ENCODE results near the gene JMJD6.
"Not testable (repeated sequence)": the region's sequence is repeated elsewhere in the genome, so short reads cannot be mapped to it uniquely, and the experiment has no call there.

JMJD6 gene

DNA sequence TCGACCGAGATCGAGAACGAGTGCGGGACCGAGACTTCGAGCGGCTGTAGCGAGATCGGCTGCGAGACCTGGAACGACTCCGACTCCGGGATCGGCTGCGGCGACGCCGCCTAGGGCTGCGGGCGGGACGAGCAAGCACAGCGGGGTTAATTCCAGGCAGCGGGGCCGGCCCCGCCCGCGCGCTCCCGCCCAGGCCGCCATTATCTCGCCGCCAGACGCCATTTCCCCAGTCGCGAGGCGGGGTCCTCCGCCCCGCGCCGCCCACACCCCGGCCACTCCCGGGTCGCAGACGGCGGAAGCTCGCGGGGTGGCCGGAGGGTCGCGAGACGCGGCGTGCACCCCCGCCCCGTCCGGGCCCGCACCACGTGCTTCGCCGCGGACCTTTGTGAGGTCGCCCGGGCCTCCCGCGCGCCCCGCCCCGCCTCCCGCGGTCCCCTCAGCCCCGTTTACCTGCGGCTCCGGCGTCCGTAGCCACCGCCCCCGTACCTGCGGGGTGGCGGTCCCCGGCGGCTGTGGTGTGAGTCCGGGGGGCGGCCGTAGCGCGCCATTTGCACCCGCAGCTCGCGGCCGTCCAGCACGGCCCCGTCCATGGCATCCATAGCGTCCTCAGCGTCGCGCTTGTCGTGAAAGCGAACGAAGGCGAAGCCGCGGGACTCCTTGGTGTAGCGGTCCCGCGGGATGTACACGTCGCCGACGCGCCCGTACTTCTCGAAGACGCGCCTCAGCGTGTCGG is 10.1 kb upstream of the JMJD6 start:
- peak; percentile 56 for DNase-seq (ENCODE audit: low read depth)

DNA sequence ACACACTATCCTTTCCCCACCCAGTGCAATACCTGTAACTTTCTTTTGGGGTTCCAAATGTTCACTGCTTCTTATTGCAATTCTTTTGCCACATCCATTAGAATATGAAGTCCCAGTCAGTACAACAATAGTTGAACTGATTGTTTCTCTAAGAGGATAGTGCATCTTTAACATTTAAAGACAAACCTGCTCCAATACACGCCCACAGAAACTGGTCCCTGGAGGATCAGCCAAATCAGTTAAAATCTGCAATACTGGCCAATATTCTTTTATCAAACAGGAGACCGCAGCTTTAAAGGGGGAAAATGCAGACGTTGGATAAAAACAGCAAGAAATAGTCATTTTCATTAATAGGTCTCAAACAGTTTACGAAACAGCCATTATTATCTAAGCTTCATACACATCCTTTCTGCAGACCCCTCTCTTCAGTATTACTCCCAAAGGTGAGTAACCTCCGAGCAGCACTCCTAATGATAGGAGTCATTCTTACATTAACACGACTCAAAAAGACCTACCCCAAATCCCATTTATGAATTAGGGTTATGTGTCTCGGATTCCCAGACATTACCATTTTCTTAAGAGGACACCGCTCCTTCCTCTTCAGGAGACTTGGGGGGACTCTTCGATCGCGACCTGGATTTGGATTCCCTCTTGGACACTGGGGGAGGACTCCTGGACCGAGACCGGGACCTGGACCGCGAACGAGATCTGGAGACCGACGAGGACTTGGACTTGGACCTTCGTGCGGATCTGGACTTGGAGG is 9.4 kb upstream of the JMJD6 start:
- no peak for DNase-seq (ENCODE audit: low read depth)

DNA sequence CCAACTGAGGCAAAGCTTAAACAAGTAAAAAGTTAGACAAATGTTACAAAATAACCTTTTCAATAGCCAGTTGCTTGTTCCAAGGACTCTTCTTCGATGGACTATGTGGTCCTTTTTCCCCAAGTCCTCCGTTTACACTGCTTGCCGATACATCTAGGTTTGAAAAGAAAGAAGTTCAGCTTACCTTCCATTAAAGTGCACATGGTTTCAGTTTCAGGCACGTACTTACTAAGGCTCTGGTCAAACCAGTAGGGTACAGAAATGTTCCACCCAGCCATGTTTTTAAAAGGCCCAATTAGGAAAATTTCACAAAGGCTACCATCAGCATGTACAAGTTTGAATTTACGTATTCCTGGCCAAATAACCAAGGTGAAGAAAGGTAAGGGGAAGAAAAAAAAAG is 8.6 kb upstream of the JMJD6 start:
- DNase-seq (ENCODE audit: low read depth), result no peak

DNA sequence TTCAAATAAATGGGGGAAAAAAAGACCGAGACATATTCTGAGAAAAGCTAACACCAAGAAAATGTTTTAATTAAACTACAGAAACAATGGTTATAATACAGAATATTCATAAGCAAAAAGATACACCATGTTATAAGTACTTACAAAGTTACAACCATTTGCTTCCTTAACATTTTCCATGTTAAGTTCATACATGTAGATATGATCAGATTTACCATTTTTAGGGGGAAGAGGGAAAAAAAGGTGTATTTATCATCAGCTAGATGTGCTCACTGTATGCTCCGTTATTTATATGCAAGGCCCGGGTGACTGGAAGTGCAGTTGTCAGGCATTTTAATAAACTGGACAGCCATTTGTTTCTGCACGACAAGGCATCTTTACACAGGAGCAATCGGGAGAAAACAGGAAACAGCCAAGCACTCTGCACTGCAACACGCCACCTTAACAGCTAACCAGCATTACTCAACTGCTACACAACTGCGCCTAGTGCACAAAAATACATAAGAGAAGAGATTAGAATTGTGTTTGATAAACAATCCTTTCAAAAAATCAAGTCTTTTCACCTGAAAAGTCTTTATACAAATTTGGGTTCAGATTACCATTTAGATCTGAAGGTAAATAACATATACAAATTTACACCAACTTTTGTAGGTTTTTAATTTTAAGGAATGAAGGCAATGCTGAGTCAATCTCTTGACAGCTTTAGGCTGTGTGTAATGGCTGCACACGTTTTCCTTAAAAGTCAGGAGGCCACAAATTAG is 7.9 kb upstream of the JMJD6 start:
- DNase-seq (ENCODE audit: low read depth), result no peak

DNA sequence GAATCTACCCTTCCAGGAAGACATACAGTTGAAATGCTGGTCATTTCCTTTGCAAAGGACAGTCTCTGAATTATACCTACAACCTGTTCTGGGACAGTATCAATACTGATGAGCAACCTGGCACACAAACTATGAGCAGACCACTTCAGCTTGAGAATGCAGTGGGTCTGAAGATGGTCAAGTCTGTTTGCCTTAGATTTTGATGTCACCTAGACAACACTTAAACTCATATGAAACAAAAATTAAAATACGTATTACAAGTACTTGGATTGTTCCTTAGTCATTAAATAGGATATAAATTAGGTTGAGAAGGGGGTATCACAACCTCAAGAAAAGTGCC is 7.2 kb upstream of the JMJD6 start:
- no peak for DNase-seq (ENCODE audit: low read depth)

DNA sequence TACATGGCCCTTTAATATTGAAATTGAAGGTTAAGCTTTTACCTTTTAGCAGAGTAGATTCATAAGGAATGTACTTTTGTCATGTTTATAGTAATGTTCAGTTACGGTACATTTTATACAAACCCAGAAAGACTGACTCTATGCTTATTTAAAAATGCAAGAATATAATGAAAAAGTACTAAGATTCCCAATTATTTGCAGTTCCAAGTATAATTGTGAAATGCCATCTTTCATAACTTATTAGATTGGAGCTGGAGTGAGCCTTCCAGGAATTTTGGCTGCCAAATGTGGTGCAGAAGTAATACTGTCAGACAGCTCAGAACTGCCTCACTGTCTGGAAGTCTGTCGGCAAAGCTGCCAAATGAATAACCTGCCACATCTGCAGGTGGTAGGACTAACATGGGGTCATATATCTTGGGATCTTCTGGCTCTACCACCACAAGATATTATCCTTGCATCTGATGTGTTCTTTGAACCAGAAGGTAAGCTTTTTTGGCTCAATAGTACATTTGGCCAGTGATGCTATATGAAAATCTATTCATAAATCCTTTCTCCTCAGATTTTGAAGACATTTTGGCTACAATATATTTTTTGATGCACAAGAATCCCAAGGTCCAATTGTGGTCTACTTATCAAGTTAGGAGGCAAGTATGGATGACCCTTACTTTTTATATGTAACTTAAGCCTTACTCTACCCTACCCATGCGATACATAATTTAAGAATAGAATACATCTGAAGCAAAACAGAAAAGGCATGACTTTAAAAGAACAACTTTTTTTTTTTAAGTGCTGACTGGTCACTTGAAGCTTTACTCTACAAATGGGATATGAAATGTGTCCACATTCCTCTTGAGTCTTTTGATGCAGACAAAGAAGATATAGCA is 6.6 kb upstream of the JMJD6 start:
- DNase-seq (ENCODE audit: low read depth), result no peak

DNA sequence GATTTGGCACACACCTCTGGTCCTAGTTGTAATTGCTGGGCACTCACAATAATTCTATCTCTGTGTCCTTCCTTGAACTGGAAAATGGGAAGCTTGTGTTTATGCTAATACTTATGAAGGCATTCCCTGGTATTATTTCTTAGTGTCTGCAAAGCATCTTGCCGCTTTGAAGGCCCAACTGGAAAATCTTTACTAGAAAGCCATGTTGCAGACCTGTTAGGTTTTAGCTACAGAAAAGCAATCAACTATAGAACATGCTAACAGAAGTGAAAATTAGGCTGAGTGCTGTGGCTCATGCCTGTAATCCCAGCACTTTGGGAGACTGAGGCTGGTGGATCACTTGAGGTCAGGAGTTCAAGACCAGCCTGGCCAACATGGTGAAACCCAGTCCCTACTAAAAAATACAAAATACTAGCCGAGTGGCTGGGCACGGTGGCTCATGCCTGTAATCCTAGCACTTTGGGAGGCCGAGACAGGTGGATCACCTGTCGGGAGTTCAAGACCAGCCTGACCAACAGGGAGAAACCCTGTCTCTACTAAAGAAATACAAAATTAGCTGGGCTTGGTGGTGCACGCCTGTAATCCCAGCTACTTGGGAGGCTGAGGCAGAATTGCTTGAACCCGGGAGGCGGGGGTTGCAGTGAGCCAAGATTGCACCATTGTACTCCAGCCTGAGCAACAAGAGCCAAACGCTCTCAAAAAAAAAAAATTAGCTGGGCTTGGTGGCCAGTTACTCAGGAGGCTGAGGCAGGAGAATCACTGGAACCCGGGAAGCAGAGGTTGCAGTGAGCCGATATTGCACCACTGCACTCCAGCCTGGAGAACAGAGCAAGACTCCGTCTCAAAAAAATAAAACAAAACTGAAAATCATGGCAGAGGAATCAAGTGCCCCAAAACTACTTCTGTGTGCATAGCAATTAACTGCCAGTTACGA is 5.7 kb upstream of the JMJD6 start:
- DNase-seq (ENCODE audit: low read depth), result not testable (repeated sequence)

DNA sequence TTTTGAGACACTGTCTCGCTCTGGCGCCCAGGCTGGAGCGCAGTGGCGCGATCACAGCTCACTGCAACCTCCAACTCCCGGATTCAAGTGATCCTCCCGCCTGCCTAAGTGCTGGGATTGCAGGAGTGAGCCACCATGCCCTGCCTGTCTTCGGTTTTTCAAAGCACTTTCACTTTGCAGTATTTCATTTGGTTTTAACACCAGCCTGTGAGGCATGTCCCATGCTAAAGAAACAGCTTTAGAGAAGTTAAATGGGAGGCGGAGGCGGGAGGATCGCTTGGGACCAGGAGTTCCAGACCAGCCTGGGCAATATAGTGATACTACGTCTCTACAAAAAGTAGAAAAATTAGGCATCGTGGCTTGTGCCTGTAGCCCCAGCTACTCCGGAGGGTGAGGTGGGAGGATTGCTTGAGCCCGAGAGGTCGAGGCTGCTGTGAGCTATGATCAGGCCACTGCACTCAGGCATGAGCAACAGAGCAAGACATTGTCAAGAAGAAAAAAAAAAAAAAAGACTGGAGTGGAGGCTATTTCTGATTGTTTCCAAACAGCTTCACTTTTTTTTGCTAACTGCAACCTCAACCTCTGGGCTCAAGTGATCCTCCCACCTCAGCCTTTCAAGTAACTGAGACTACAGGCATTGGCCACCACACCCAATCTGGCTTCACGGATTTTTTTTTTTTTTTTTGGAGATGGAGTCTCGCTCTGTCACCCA is 1.5 kb upstream of the JMJD6 start:
- no peak for DNase-seq (ENCODE audit: low read depth)

DNA sequence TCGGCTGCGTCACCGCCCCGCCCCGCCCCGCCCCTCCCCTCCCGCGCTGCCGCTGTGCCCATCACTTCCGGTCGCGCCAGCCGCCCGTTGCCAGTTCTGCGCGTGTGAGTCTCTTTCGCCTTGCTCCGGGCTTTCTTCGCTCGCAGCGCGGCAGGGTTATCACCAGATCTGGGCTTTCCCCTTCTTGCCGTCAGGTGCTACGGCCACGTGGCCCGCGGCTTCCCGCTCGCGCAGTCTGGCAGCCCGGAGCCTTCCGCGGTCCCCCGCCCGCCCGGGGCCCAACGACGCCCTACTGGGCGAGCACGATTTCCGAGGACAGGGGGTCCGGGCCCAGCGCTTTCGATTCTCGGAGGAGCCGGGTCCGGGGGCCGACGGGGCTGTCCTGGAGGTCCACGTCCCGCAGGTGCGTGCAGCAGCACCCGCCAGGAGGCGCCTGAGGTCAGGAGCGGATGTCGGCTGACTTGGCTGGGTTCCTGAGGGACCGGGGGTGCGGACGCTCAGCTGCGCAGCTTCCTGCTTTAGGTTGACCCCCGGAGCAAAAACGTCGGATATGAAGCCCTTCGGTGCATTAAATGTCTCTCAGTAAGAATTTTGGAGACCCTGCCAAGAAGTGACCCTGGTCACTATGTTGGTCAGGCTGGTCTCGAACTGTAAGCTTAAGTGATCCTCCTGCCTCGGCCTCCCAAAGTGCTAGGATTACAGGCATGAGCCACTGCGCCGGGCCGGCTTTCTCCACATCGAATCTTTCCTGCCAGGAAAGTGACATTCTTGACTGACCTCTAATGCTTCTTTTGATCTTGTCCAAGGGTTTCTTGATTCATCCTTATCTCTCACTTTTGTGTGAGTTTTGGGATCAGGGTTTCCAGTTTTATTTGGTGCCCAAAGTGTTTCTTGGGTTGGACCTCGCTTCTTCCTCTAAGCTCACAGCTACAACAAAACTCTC is 641 bp upstream of the JMJD6 start, which contains the start of gene METTL23:
Gene METTL23, plus strand, starts transcription at position 64 of the 943 bp plus-strand sequence. CDS start 2,872 bp downstream, outside the sequence.
- peak; percentile 74 for DNase-seq (ENCODE audit: low read depth)

DNA sequence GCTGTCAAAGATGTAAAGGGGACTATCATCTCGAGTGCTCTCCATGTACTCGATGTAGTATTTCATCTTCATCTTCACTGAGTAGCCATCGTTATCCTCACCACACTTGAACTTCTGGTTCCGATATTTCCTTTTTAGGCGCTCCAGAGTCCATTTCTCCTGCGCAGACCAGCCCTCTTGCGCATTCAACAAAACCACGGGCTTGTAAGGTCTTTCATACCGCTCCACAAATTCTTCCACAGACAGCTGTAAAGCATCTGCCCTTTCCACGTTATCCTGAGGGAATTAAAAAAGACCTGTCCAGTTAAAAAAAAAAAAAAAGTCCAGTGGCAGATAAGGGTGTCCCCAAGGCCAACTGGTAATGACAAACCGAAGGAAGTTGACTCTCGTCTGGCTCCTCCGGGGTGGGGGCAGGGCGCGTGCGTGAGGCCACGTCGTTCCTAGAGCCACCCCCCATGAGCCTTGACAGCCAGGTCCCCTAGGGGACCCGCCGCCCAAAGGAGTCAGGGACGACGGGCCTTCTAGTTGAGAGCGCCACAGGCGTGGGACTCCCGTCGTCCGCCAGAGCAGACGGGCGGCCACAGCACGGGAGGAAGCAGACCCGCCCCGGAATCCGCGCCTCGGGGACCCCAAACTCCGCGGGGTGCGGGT is 701 bp downstream of the JMJD6 start:
- peak; percentile 72 for DNase-seq (ENCODE audit: low read depth)

DNA sequence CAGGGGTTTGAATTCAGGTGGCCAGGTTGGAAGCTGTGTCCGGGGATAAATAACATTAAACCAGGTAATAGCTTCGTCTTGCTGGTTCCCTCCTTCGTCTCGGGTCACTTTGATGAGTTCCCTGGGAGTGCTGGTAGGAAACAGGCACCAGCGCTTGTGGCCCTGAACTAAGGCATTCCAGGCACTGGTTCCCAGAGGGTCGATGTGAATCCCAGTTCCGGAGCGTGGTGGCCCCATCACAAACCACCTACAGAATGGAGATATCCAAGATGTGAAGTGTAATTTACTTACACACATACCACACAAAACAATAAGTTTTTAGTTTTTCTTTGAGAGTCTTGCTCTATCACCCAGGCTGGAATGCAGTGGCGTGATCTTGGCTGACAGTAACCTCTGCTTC is 2.6 kb downstream of the JMJD6 start:
- DNase-seq (ENCODE audit: low read depth), result no peak

DNA sequence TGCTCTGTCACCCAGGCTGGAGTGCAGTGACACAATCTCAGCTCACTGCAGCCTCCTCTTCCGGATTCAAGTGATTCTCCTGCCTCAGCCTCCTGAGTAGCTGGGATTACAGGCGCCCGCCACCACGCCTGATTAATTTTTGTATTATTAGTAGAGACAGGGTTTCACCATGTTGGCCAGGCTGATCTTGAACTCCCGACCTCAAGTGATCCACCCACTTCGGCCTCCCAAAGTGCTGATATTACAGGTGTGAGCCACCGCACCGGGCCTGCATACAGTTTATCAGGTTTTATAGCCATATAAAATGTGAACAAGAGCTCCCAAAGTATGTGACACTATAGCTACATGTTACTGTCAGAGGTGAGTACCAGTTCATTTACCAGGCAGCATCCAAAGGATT is 3.4 kb downstream of the JMJD6 start:
- DNase-seq (ENCODE audit: low read depth), result not testable (repeated sequence)

DNA sequence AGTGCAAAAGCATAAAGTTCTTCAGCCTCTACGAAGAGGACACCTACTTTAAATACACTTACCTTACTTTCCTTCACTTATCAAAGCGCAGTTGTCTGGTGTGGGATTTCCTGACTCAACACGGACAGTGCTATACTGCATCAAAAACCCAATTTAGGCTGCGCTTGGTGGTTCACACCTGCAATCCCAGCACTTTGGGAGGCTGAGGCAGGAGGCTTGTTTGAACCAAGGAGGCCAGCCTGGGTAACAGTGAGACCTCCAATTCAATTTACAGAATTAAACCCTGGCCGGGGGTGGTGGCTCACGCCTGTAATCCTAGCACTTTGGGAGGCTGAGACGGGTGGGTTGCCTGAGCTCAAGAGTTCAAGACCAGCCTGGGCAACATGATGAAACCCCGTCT is 4.1 kb downstream of the JMJD6 start:
- no peak for DNase-seq (ENCODE audit: low read depth)

DNA sequence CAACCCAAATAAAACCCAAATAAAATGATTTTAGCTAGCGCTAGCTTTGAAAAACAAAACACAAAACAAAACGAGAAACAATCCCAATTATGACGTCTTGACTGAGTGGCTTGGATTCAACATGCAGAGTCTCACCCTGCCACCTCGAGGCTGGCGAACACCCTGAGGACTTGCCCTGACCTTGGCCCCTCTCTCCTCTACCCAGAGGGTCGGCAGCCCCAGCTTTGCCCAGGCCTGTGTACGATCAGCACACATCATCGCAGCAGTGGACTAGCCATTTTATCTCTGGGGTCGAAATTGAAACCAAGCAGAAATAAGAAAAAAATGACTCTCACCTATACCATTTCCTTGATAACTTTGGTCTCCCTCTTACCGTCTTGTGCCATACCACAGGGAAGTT is 4.9 kb downstream of the JMJD6 start:
- DNase-seq (ENCODE audit: low read depth), result no peak

DNA sequence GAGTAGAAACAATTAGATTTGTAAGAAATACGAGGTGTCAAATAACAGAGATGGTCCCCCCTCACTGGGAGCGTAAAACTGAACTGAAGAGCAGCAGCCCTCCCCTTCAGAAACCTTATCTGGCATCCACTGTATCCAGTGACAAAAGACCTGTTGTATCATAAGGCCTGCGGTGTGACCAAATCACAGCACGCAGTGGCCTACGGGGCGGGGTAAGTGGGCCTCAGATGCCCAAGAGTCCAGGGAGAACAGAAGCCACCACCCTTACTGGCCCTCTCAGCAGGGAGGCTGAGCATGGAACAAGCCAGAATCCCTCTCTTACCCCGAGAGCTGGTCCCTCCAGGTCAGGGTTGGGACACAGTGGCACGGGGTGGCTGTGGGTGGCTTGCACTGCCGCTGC is 5.5 kb downstream of the JMJD6 start:
- no peak for DNase-seq (ENCODE audit: low read depth)

DNA sequence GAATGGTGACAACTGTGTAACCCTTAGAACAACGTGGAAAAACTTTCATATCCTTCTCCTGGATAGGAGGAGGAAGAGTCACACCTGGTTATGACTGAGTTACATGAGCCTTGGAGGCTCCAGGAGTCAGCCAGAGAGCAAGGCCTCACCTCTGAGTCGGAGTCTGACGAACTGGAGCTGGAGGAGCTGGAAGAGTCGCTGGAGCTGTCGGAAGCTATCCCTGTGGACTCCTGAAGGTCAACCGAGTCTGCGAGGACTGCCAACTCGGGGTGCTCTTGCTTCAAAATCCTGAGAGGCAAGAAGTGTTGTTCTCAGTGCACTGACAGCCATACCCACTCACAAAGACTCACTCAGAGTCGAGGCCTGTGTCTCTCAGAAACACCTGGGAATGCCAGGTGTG is 6.2 kb downstream of the JMJD6 start:
- DNase-seq (ENCODE audit: low read depth), result no peak

DNA sequence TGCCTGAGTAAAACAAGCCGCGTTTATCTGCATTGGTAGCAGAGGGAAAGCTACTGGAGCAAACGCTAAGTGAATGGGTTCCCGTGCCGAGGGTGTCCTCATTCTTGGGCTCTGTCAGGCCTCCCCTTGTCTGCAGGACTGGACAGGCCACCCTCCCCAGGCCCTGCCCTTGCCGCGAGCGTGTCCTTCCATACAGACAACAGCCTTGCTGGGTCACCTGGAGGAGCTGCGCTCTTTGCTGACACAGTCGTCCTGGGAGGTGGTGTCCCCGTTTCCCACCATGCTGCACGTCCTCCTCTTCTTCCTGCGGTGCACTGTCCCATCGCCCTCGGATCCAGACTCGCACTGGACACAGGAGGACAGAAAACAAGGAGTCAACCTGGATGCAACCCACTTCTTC is 7.9 kb downstream of the JMJD6 start:
- no peak for DNase-seq (ENCODE audit: low read depth)

DNA sequence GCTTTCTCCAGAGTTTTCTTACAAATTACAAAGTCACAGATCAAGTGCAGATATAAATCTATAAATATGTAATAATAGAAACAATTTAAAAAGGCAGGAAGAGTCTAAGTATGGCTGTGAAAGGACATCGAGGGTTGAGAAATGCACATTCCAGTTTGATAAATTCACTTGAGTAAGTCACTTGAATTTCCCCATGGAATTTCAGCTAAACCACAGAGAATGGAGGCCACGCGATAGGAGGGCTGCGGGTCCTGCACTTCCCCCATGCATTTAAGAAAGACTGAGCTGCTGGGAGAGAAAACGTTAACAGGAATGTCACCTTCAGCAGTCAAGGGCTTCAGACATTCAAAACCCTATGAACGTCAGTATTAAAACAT is 9.6 kb downstream of the JMJD6 start:
- DNase-seq (ENCODE audit: low read depth), result no peak
